GM13976 (cell line): ENCODE measurements around the gene MRPS22.
A peak's percentile ranks its signal among the peaks of the same experiment; 100 is the strongest.
"Not testable (repeated sequence)": the region's sequence is repeated elsewhere in the genome, so short reads cannot be mapped to it uniquely, and the experiment has no call there.

Experiments used
- DNase-seq: peaks from one replicate; pipeline ENCODE4 v3.0.0; 2012; ENCODE audit warnings: low spot score
- CTCF ChIP-seq: IDR thresholded peaks from 2 replicates; pipeline ENCODE4 v1.5.1; 2012; ENCODE audit warnings: borderline replicate concordance, mild to moderate bottlenecking; ENCODE audit not compliant: insufficient read depth; ENCODE audit errors: extremely low read depth, missing control alignments, control extremely low read depth
- in situ Hi-C: fragments of 300-500 bp; cut with MboI; formaldehyde crosslinking; loops from one replicate; pipeline ENCODE4 v1.12.0; 2022; ENCODE audit warnings: low sequenced_read_pairs, mixed read lengths, inconsistent platforms; ENCODE audit not compliant: unreplicated experiment

Gene MRPS22

GRCh38 chr3:139378587-139379241 is 34.9 kb downstream of the MRPS22 start:
- TF ChIP-seq CTCF, result no peak
- DNase-seq, result no peak
- in situ Hi-C loops, result no loop called here

GRCh38 chr3:139380575-139380974 is 36.8 kb downstream of the MRPS22 start:
- DNase-seq, result no peak
- no peak for TF ChIP-seq CTCF
- in situ Hi-C loops, result no loop called here

GRCh38 chr3:139382291-139382690 is 38.5 kb downstream of the MRPS22 start:
- DNase-seq, in situ Hi-C loops: not testable (repeated sequence)

GRCh38 chr3:139388077-139388476 is 44.3 kb downstream of the MRPS22 start:
- no peak for DNase-seq
- in situ Hi-C loops, result no loop called here
- no peak for TF ChIP-seq CTCF

- in situ Hi-C loops, result no loop called here
- DNase-seq, result no peak
- no peak for TF ChIP-seq CTCF
These were observed 45.2 kb downstream of the MRPS22 start for GRCh38 chr3:139388821-139389551.

- in situ Hi-C loops, result no loop called here
- no peak for TF ChIP-seq CTCF
- DNase-seq, result peak; percentile 98
These were observed 45.9 kb downstream of the MRPS22 start, which contains the start of gene COPB2 for GRCh38 chr3:139389552-139390368. COPB2 (minus strand) TSS chr3:139389647; CDS start chr3:139389550, 97 bp downstream.
